HG03575 (cell line): Measurements from ENCODE around the gene NXNL2.

Source experiments
- ATAC-seq: cut with Tn5 transposase; IDR thresholded peaks from one replicate; pipeline ENCODE4 v1.9.1; 2021; ENCODE audit not compliant: unreplicated experiment, insufficient number of reproducible peaks, low FRiP score; ENCODE audit errors: extremely low read depth

The NXNL2 gene

DNA sequence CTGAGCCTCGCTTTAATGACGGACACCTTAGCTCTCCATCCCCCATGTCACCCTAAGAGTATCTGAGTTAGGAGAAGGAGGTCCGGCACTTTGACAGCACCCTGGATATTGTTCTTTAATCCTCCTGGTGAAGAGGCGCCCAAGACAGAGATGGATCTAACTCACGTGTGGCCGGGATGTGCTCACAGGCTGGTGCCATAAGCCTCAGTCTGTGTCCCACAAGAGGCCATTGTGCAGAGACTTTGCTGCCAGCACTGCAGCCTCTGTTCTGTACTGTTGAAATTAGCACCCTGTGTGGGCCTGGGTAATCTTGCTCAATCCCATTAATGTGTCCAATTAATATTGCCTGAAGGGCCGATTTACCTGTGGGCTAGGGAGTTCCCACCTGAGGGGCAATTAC, 37.7 kb downstream of the NXNL2 start:
- ATAC-seq: no peak

DNA sequence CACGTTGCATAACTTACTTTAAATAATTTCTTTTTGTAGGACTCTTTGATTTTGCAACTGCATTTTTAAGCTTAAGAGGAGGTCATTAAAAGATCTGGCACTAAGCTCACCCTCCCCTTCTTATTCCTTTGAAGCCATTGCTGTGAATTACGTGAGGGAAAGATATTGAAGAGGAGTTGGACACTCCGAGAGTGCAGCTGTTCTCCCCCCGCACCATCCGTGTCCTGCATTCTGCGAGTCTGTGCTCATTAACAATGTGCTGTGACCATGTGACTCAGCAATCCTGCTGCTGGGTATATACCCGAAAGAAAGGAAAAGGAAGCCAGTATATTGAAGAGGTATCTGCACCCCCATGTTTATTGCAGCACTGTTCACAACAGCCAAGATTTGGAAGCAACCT, 40.0 kb downstream of the NXNL2 start:
- ATAC-seq: no peak

DNA sequence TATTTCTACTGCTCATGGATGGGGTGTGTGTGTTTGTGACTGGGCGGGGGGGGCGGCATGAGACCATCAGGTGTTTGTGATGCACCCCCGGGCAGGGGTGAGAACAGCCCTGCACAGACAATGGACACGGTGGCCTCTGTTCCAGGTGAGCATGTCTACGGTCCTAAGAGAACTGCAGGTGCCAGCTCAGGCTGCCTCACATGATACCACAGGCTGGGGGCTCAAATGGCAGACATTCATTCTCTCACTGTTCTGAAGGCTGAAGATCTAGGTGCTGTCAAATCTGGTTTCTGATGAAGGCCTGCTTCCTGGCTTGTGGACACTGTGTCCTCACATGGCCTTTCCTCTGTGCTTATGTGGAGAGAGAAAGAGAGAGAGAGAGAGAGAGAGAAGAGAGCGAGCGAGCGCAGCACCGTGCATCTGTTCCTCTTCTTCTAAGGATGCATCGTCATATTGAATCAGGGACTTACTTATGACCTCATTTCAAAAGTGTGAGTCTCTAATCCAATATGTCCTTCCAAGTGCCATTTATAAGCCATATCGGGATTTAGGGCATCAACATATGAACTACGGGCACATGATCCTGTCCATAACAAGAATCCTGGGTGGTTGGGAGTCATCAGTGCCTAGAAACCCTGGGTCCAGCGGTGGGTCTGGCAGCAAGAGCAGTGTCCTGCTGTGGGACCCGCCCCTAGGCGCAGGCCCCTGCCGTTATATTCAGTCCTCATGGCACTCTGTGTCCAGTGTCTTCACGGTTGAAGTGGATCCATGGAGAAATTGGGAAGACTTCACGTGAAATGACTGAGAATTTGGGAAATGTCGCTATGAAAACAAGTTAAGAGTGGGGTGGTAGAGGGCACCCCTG, 42.5 kb downstream of the NXNL2 start:
- ATAC-seq: no peak

DNA sequence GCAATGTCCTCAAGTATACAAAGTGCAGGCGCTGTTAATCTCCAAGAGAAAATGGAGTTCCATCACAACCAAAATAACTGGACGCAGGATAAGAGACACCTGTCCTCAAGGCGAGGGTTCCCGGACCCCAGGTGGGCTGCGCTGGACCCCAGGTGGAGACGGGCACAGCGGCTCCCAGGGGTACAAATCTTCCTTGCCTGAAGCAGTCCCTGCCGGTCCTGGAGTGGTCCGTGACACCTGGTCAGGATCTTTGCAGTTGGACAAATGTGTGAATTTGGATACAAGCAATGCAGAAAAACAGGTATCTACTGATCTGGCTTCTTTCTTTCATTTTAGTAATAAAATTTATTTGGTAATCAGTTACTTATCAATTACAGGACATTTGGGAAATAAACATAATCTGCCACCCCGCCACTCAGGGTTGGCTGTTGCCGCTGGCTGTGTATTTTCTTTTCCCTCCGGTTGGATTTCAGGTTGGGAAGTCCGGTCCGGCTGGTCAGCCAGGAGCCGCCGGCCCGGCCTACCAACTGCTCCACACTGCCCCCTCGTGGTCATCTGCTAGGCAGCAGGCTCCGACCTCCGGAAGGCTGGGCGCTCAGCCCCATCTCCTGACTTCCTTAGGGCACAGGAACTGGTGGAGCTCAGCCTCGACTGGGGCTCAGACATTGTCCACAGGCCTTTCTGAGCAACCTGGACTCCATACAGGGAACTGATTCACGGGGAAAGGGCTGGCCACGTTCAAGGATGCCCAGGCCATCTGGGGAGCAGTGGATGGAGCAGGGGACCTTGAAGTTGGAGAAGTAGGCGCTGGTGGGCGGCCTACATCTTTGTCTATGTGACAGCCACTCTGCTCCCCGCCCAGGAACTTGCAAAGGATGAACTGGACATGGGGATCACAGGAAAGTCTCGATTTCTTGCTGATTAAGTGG, 43.4 kb downstream of the NXNL2 start:
- ATAC-seq: no peak

DNA sequence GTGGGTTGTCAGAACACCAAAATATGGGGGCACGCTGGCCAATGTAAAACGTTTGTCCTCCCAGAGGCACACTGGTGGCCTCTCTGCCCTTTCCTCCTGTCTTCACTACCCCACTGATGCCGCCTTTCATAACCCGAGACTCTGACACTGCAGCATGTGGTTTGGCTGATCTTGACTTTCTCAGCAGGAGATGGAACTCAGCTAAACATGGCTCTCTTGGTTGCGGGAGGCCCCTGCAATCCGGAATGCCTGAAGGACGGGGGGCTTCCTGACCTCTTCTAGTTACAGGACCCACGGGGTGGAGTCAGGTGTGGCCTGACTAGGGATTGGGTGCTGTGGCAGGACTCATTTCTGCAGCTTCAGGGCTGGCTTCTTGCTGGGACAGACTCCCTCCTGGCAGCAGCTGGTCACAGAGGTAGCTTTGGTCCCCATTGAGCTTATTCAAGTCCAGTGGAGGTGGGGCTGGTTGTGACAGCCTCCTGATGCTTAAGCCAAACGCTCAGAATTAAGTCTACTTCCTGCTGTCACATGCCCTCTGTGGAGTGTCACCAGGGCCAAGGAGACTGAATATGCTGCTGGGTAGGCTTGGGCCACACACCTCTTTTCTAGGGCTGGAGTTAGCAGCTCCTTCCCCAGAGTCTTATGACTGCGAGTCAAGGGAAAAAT, 44.2 kb downstream of the NXNL2 start:
- ATAC-seq: no peak

DNA sequence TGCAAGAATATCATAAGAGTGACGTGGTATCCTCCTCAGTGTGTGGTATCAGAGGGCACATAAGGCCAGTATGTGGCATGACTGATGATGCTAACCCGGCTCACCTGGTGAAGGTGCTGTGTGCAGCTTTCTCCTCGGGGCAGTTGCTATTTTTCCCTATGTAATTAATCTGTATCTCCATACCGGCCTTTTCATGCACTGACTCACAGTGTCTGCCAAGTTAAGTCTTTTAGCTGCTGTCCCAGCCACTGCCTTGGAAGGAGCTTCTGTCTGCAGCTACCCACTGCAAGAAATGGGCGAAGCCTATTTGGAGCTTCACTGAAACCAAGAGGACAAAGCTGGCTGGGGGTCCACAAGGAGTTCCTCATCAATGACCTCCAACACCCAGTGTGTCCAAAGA, 46.0 kb downstream of the NXNL2 start:
- no peak for ATAC-seq

DNA sequence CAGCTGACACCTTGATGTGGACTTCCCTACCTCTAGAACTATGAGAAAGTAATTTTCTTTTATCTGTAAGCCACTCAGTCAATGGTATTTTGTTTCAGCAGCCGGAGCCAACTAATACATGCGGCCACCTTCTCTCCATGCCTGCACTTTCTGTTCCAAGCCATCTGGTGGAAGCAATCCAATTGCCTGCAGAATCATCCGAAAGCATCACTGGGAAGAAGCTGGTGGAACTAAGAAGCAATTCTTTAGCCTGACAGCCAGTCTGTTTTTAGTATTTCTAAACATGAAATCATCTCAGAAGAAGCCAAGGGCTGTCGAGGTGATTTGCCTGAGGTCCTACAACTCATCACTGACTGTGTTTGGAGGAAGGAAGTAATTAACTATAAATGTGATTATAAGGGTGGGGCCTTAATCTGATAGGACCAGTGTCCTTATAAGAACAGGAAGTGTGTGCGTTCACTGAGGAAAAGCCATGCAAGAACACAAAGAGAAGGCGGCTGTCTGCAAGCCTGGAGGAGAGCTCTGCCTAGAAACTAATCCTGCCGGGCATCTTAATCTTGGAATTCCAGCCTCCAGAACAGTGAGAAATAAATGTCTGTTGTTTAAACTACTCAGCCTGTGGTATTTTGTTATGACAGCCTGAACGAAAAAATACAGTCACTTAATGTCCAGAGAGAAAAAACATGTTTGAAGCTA, 49.1 kb downstream of the NXNL2 start:
- no peak for ATAC-seq

DNA sequence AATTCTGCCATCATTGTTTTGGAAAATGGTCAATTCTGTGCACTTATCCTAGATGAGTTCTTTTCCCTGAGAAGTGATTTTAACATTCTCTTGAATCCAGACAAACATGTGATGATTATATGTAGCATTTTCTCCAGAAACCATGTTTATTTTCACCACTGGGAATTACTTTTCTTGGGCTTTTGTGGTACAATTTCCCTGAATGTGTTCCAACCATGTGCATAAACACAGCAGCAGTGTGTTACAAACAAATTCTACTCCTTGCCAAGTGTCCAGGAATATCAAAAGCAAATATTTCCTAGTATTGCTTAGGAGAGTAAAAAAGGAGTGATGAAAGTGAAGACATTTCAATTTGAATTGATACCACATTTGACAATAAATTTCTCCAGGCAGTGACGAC, 50.4 kb downstream of the NXNL2 start:
- ATAC-seq: no peak

DNA sequence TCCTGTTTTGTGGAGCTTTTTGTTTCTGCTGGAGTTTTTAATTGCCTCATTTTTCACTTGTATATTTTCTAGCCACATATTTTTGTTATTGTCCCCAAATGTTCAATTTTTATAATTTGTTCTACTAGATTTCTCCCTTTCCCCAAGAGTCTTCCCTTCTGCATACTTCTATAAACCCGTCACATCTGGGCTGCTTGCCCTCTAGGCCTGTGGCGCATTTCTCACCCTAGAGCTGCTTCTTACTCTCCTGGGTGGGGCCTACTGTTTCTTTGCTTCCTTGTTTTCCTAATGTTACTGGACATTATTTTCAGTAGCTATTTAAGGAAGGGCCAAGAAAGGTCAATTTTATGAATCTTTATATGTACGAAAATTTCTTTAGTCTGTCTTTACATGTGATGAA, 51.5 kb downstream of the NXNL2 start:
- ATAC-seq: no peak

DNA sequence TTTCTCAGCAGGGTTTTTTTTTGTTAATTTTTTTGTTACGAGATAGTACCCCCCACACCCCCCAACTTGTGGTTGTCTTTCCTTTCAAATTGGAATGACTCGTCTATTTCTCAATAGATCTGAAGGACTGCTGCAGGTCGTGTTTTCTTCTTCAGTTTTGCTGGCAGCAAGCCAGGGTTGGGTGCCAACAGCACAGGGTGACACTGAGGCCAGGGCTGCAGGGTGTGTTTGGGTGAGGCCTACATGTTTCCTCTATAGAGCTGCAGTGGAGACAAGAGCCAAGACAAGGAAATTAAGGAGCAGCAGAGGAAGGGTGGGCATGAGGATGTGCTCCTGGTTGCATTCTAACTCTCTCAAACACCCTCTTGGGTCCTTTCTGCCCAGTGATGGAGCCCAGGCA, 52.2 kb downstream of the NXNL2 start:
- no peak for ATAC-seq

DNA sequence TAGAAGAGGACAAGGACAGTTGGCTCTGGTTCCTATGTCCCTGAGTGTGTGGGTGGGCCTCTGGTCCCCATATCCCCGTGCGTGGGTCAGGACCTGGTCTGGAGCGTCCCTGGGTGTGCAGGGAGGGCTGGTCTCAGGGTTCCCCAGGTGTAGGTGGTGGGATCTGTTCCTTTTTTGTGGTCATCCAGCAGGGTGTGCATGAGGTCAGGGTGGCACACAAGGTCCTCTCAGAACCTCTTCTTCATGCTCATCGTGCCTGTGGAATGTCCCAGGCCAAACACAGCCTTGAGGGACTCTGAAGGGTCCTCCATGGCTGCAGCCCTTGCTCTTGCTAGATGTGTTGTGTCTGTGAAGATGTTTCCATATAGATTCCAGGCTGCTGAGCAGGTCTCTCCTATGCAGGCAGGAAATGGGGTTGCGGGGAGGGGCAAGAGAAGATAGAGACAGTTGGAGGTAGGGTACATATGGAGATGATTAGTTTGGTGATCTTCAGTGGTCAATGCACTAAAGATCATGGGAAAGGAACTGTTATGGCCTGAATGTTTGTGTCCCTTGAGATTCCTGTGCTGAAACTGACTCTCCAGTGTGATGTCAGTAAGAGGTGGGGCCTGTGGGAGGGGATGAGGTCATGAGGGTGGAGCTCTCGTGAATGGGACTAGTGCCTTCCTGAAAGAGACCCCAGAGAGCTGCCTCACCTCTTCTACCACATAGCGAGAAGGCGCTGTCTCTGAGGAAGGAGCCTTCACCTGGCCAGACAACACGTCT, 53.1 kb downstream of the NXNL2 start:
- ATAC-seq: no peak

DNA sequence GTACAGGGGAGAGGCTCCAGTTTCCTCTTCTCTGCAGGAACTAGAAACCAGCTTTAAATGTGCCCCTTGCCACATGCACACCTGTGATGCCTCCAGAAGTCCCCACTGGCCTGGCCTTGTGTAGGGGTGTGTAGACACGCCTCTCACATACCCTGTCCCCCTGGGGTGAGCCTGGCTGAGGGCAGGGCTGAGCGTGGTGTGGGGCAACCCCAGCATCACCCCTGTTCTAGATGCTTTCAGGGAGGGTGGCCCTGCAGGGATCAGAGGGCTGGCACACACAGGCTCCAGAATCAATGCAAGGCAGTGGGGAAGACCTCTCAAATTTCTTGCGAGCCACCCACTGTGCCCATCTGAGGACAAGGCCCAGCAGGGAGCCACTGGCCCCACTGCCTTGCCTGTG, 54.7 kb downstream of the NXNL2 start:
- ATAC-seq: no peak

DNA sequence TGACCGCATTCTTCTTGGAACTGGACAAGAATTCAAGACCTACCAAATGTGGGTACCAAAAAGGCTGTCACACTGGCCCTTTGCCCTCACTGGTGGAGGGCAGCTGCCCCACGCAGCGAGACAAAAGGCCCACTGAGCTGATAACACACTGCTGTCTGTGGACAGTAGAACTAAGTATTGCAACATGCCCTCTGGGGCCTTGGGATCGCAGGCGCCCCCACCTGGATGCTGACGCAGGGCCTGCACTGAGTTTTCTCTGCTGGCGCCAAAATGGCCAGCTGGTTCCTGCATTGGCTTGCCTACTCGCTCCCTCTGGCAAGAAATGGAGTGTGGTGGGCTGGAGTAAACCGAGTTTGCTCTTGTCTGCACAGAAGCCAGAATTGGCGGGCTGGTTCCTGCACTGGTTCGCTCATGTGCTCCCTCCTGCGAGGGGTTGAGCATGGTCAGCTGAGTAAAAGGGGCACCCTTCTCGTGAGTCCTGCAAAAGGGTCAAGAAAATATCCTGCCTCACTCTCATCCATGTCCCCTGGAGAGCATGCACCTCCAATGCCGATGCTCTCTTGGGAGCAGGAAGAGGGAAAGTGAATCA, 55.7 kb downstream of the NXNL2 start:
- ATAC-seq: no peak

DNA sequence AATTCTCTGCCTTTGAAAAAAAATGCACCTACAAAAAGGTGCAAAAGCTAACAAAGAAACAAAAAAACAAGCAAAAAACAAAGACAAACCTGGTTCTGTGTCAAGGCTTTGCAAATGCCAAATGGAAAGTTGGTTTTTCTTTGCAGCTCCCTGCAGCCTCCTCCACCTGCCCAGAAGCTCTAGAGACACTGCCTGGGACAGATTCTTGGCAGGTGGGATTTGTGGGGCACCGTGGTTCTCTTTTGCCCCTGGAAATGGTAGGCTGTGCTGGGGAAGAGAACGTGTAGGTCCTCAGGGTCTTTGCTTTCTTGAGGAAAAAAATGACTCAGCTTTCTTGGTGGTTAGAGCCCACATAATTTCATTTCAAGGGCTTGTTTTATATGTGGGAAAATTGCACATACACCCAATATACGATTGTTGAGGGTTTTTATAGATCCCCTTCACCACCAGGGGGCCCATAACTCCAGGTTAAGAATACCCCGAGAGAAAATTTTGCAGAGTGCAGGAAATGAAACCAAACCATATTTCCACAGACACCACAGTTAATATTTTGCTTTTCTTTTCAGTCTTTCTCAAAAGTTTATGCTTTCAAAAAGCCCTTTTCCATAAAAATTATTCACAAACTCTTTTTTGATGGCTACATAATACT, 58.7 kb downstream of the NXNL2 start:
- no peak for ATAC-seq
